Suprapubic skin (tissue), 4 donors: ENCODE results near the gene PDPR. TPM values are rescaled to one million over a fixed set of nuclear protein-coding genes. Genes with fewer than 3 reads are reported as not detected.
A peak's percentile ranks its signal among the peaks of the same experiment; 100 is the strongest.
"Not testable (repeated sequence)": the region's sequence is repeated elsewhere in the genome, so short reads cannot be mapped to it uniquely, and the experiment has no call there.

Experiments used
- DNase-seq, 2 donors: peaks; one replicate each; pipeline ENCODE4 v3.0.0-alpha.2; 2019; ENCODE audit warnings: low spot score in 2 of 2
- H3K27ac ChIP-seq: fragments of 200-600 bp; sonication (generic); one replicate; pipeline ENCODE4 v1.5.1; 2019
- H3K27me3 ChIP-seq: fragments of 200-600 bp; sonication (generic); one replicate; pipeline ENCODE4 v1.5.1; 2019
- H3K36me3 ChIP-seq: fragments of 200-600 bp; sonication (generic); one replicate; pipeline ENCODE4 v1.5.1; 2019
- H3K4me1 ChIP-seq: fragments of 200-600 bp; sonication (generic); one replicate; pipeline ENCODE4 v1.5.1; 2019
- H3K4me3 ChIP-seq: fragments of 200-600 bp; sonication (generic); one replicate; pipeline ENCODE4 v1.5.1; 2019; ENCODE audit warnings: mild to moderate bottlenecking
- H3K9me3 ChIP-seq: fragments of 200-600 bp; sonication (generic); one replicate; pipeline ENCODE4 v1.5.1; 2019
- POLR2A ChIP-seq, 2 donors: fragments of 450-650 bp; IDR thresholded peaks; one replicate each; pipeline ENCODE4 v1.6.1; 2017; ENCODE audit warnings: antibody characterized with exemption in 2 of 2, mild to moderate bottlenecking in 2 of 2, moderate library complexity in 2 of 2
- POLR2AphosphoS5 ChIP-seq, 3 donors: sonication (generic); formaldehyde crosslinking; IDR thresholded peaks; one replicate each; pipeline ENCODE4 v1.6.1; 2017; ENCODE audit warnings: antibody characterized with exemption in 3 of 3
- WGBS: methylation state at CpG from one replicate; pipeline ENCODE4 v1.1.5; 2018; 5-methylcytosine and 5-hydroxymethylcytosine counted together
- total RNA-seq, 4 donors: library from RNA; depleted of rRNA; stranded (reverse); fragments of >200 nt; gene quantifications; one replicate each; pipeline ENCODE4 v1.1.0, GENCODE V29; 2016
- TF ChIP-seq, protein P1 (sequence below), 2 donors: fragments of 200-600 bp in 1 of 2; fragments of 450-650 bp in 1 of 2; sonication (generic) in 1 of 2; IDR thresholded peaks; one replicate each; pipeline ENCODE4 v1.5.1; 2016 to 2019; ENCODE audit warnings: antibody characterized with exemption in 2 of 2, mild to moderate bottlenecking in 1 of 2, moderate library complexity in 1 of 2

Gene PDPR
- total RNA-seq, result 10 to 100 TPM; 16.7 to 38.8 (median 33.6) TPM

DNA sequence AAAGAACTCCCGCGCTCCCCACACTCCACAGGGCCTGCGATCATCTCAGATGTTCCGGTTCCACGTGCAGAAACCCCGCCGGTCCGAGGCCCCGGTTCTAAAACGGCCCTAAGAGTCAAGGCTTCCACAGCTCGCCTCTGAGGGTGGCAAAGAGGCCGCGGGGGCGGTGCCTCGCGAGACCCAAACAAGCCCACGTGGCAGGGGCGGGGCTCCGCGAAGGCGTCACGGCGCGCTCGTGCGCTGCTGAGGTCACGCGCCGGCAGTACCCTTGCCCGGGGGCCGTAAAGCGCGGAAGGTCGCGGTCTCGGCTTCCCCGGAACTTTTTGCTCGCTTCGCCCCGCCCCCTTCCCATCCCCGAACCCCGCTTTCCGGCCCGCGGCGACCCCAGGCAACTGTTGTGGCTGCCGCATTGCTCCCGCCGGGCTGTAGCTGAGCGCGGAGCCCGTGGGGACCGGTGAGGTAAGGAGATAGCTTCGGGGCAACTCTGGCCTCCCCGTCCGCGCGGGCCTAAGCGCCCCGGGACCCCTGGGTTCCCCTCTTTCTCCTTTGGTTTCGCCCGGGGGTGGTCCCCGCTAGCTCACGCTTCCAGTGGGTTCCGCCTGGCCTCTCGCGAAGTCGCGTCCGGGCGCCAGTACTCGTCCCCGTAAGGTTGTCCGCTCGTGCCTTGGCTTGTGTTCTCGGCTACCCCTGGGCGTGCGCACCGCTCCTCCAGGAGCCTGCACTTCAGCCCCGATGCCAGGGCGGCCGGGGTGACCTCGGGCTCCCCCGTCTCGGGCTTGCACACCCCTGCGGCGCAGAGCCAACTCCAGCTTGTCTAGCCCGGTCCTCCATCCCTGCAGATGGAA, at the start of gene PDPR:
TSS of gene PDPR (plus strand) at position 351 of the 845 bp plus-strand sequence. CDS start 6,161 bp downstream, outside the sequence.
- not testable (repeated sequence) for H3K36me3 ChIP-seq, H3K27me3 ChIP-seq, H3K9me3 ChIP-seq
- WGBS, result 0% methylated on average over 36 of the region's 88 CpGs
- peaks cover 20% of the 10 kb centered on the region for H3K4me1 ChIP-seq
- DNase-seq, result peak; percentile 96
- peak within 1 kb of the TSS; percentile 75 for H3K4me3 ChIP-seq
- peak within 1 kb of the TSS; percentile 85 for H3K27ac ChIP-seq

DNA sequence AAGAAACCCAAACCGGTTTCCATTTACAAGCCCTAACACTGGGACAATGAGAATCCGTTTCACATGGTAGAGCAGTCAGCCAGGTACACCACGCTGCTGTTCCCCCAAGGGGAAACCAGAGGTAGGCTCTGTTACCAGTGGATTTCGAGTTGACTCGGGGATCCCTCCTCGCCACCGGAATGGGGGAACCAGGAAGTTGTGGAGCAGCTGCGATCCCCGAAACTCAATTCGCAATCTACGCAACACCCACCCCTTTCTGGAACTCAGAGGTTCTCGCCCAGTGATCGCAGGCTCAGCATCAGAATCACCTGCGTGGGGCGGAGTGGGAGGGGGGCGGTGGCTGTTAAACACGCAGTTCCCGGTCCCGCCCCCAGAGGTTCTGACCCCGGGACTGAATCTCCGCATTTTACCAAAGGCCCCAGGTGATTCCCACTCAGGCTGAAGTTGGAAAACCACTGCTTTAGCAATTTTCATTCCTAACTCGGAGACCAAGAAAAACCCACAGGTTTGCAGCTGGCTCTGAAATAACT, 49.2 kb upstream of the PDPR start:
- WGBS, result 0% methylated on average over 9 of the region's 22 CpGs
- H3K27me3 ChIP-seq, H3K36me3 ChIP-seq, H3K9me3 ChIP-seq: not testable (repeated sequence)
- DNase-seq, result peak; percentile 83 to 85
- Histone ChIP-seq H3K4me1 (peaks cover 19% of the 10 kb centered on the region), H3K27ac (peak overlapping the region; percentile 92), H3K4me3 (peak overlapping the region; percentile 90)
- TF ChIP-seq, protein P1, sequence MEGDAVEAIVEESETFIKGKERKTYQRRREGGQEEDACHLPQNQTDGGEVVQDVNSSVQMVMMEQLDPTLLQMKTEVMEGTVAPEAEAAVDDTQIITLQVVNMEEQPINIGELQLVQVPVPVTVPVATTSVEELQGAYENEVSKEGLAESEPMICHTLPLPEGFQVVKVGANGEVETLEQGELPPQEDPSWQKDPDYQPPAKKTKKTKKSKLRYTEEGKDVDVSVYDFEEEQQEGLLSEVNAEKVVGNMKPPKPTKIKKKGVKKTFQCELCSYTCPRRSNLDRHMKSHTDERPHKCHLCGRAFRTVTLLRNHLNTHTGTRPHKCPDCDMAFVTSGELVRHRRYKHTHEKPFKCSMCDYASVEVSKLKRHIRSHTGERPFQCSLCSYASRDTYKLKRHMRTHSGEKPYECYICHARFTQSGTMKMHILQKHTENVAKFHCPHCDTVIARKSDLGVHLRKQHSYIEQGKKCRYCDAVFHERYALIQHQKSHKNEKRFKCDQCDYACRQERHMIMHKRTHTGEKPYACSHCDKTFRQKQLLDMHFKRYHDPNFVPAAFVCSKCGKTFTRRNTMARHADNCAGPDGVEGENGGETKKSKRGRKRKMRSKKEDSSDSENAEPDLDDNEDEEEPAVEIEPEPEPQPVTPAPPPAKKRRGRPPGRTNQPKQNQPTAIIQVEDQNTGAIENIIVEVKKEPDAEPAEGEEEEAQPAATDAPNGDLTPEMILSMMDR (IDR thresholded peaks at IDR 0.05), result peak in 1 of 2 donors; percentile 26

DNA sequence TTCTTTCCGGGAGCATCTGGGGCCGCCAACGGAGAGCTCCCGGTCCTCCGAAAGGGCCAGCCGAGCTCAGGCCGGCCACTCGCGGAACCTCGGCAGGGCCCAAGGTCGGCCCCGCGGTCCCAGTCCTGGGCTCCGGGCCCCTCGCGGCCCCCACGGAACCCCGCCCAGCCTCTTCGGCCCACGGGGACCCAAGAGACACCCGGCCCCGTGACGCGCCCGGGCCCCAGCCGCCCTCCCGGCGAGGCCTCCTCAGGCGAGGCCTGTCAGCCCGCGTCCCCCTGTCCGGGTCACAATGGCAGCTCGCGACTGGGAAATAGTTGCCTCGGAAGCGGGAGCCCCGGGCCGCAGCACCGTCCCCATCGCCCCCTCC, 48.8 kb upstream of the PDPR start:
- not testable (repeated sequence) for H3K9me3 ChIP-seq, H3K27me3 ChIP-seq, DNase-seq, H3K36me3 ChIP-seq
- H3K4me1 ChIP-seq, result peaks cover 19% of the 10 kb centered on the region
- peak overlapping the region; percentile 90 for H3K4me3 ChIP-seq
- 0% methylated on average over 10 of the region's 40 CpGs for WGBS
- peak overlapping the region; percentile 92 for H3K27ac ChIP-seq

DNA sequence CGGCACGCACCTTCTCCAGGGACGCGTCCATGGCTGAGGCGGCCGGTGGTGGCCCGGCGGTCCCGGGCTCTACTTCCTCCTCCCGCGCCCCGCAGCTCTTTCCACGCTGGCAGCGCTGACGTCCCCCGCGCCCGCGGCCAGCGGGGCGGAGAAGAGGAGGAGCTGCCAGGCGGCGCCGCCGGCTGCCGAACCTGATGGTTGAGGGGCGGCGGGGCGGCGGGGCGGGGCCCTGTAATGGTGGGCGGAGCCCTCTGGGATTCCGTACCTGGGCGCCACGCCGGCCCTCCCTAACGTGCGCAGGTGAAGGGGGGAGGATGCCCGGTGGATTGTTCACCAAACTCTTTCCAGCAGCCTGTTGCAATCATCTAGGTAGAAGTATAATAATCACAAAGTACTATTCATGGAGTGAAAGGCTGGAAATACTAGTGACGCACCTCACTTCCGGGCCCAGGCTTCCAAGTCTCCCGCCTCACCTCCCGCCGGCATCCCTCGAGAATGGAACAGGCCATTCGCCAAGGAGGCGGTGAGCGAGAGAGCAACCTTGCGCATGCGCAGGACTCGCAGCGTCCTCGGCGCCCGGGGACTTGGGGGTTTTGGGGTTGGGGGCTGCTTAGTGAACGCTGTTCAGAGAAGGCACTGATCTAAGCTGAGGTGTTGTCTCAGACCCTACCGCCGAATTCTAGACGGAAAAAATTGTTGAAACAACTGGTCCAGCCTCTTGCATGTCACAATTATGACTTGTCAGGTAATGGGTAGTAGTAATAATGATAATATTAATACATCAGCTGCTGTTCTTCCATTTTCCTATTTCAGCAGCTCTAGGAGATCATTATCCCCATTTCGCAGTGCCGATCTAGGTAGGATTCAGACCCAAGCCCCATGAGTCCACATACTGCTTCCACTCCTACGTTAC, 48.1 kb upstream of the PDPR start:
- peak in 1 of 2 donors; percentile 67 for TF ChIP-seq POLR2A (IDR thresholded peaks at IDR 0.05)
- TF ChIP-seq POLR2AphosphoS5 (IDR thresholded peaks at IDR 0.05), result peak in 1 of 3 donors; percentile 41
- H3K36me3 ChIP-seq, H3K9me3 ChIP-seq, H3K27me3 ChIP-seq: not testable (repeated sequence)
- peak overlapping the region; percentile 90 for H3K4me3 ChIP-seq
- peaks cover 19% of the 10 kb centered on the region for H3K4me1 ChIP-seq
- WGBS, result under 1% methylated on average over 19 of the region's 62 CpGs
- peak overlapping the region; percentile 92 for H3K27ac ChIP-seq
- peak; percentile 91 to 92 for DNase-seq

DNA sequence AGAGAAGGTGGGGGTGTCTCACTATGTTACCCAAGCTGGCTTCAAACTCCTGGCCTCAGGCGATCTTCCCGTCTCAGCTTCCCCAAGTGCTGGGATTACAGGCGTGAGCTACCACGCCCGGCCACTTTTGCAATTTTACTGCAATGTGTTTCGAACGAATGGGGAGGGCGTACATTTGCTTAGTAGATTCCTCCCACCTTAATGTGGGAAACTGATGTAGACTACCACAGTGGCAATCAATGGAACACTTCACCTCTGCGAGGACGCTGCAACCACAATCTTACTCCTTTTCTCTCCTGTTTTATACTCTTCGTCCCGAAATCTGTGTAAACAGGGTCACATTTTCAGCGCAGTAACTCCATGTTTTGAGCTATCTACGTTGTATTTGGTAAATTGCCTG, 47.4 kb upstream of the PDPR start:
- Histone ChIP-seq H3K4me3 (peak overlapping the region; percentile 90), H3K27ac (peak overlapping the region; percentile 92), H3K4me1 (peaks cover 19% of the 10 kb centered on the region)
- not testable (repeated sequence) for DNase-seq, H3K27me3 ChIP-seq, H3K9me3 ChIP-seq, H3K36me3 ChIP-seq
- 24% methylated on average over 14 of the region's 14 CpGs for WGBS

DNA sequence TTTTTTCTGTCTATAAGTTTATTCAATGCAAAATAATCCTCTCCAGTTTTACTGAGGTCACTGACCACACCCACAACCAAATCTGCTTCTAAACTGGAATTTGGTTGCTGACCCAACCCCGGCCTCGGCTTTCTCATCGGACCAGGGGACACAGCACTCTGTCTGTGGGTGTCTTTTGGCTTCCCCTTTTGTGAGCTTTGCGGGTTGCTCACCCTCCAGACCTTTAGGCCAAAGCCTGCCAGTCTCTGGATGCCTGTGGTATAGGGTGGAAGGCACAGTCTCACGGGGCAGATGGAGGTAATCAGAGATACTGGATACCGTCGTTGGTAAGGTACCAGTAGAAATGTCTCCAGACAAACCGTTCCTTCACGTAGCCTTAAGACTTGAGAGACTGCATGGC, 35.1 kb upstream of the PDPR start:
- WGBS, result 89% methylated on average over 5 of the region's 9 CpGs
- not testable (repeated sequence) for H3K36me3 ChIP-seq, H3K27me3 ChIP-seq, DNase-seq, H3K27ac ChIP-seq, H3K4me1 ChIP-seq, H3K9me3 ChIP-seq, H3K4me3 ChIP-seq

DNA sequence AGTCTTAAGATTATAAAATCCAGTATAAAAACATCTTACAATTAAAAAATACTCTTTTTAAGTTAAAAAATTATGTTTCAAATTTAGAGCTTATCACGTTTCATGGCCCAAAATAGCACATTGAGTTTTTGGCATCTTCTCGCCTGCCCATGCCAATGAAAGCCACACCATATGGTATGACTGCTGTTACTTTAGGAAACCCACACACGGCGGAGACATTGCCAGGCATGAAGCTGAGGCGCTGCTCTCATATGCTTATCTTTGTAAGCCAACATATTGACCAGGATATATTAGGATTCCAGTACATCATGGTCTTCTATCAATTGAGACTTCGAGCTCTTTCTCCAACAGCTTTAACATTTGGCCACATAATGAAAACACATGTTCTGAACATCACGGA, 32.9 kb upstream of the PDPR start:
- not testable (repeated sequence) for H3K36me3 ChIP-seq, DNase-seq, H3K4me1 ChIP-seq, H3K27ac ChIP-seq, H3K27me3 ChIP-seq, H3K4me3 ChIP-seq, H3K9me3 ChIP-seq
- WGBS, result 49% methylated on average over 7 of the region's 7 CpGs

DNA sequence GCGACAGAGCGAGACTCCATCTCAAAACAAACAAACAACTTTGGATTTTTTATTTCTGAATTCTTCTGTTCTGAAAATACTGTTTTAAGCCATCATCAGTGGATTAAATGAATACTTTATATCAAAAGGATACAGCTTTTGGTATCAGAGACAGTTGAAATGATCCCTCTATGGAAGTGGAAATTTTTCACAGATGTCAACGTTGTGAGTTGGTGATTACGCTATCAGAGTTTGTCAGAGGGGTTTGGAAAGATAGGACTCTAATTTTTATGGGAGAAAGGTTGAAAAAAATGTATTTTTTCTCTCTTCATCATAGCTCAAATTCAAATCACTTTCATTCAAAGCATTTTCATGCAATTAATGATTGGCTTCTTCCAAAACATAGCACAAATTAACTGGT, 30.2 kb upstream of the PDPR start:
- not testable (repeated sequence) for H3K27me3 ChIP-seq, DNase-seq, H3K9me3 ChIP-seq, H3K36me3 ChIP-seq, H3K4me1 ChIP-seq, H3K4me3 ChIP-seq, H3K27ac ChIP-seq
- 86% methylated on average over 4 of the region's 4 CpGs for WGBS

DNA sequence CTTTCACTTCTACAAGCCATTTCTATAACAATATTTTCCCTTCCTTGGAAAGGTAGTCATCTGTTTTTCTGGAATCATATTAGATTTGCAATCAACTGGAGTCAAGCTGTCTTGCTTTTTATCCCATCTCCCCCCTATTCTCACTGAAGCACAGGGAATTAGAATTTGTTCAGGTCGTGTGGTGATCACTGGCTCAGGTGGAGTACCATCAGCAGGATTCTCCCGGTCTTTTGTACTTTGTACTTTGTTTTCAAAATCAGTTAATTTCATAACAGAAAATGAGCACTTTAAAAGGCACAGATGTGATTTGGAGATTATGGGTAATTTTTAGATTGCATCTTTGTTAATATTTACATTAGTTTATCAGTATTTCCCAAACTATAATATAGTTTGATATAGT, 26.0 kb upstream of the PDPR start:
- not testable (repeated sequence) for DNase-seq, H3K4me3 ChIP-seq, H3K27me3 ChIP-seq, H3K36me3 ChIP-seq, H3K9me3 ChIP-seq, H3K27ac ChIP-seq, H3K4me1 ChIP-seq
- 84% methylated on average over 2 of the region's 2 CpGs for WGBS

DNA sequence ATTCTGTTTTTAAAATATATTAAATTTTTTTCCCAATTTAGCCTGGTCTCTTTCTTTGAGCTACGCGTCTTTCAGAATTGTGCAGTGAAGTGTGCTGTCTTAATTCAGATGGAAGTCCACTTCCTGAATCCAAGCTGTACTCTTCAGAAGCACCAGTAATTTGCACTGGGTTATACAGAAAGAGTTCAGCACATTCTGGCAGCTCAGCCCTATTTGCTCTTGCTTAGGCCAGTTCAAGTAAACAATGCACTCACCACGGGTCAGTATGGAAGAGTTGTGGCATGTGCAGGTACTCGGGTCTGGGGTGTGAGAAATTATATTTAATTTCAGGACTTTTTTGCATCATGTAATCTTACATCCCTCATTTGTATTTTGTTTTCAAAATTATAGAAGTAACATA, 25.3 kb upstream of the PDPR start:
- H3K36me3 ChIP-seq, H3K27me3 ChIP-seq, DNase-seq, H3K4me1 ChIP-seq, H3K9me3 ChIP-seq, H3K4me3 ChIP-seq, H3K27ac ChIP-seq: not testable (repeated sequence)
- no CpG with 5 or more reads among the region's 4 CpGs for WGBS

DNA sequence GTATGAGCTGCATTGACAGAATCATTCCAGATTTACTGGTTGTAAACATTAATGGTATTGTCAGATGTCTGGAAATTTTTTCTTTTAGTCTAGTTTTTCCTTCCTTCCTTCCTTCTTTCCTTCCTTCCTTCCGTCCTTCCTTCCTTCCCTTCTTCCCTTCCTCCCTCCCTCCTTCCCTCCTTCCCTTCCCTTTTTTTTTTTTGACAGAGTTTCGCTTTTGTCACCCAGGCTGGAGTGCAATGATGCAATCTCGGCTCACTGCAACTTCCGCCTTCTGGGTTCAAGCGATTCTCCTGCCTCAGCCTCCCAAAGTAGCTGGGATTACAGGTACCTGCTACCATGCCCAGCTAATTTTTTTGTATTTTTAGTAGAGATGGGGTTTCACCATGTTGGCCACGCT, 24.8 kb upstream of the PDPR start:
- H3K4me3 ChIP-seq, H3K27me3 ChIP-seq, H3K36me3 ChIP-seq, H3K4me1 ChIP-seq, DNase-seq, H3K27ac ChIP-seq, H3K9me3 ChIP-seq: not testable (repeated sequence)
- WGBS, result 77% methylated on average over 5 of the region's 6 CpGs

DNA sequence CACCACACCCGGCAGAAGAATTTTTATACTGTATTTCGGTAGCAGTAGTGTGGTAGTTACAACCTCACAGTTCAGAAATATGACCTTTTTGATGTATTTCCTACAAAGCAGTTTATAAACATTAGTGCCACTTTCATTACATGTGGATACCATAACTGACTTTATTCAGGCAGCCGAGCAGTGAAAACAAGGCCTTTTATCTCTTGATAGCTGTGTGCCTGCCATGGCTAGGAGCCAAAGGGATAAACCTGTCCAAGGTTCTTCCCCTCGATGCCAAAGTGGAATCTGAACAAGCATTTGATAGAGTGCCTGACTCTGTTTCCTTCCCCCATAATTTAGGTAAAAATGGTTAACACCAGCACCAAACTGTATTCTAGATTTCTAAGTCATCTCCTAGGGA, 23.0 kb upstream of the PDPR start:
- H3K36me3 ChIP-seq, H3K9me3 ChIP-seq, H3K4me1 ChIP-seq, H3K4me3 ChIP-seq, DNase-seq, H3K27ac ChIP-seq, H3K27me3 ChIP-seq: not testable (repeated sequence)
- WGBS, result 61% methylated on average over 4 of the region's 4 CpGs
